A549 treated with AZD9567 at 1 μM for 4 hours (cell line): ENCODE data around the gene MAP4. TPM values are rescaled to one million over a fixed set of nuclear protein-coding genes. Genes with fewer than 3 reads are reported as not detected.

Experiments
- total RNA-seq: library from RNA; stranded (reverse); fragments of 200-300 nt; extraction: Qiagen RNA extraction; gene quantifications from 5 replicates; pipeline ENCODE4 v1.2.3, GENCODE V29; 2022; ENCODE audit not compliant: insufficient read depth

Gene MAP4, protein sequence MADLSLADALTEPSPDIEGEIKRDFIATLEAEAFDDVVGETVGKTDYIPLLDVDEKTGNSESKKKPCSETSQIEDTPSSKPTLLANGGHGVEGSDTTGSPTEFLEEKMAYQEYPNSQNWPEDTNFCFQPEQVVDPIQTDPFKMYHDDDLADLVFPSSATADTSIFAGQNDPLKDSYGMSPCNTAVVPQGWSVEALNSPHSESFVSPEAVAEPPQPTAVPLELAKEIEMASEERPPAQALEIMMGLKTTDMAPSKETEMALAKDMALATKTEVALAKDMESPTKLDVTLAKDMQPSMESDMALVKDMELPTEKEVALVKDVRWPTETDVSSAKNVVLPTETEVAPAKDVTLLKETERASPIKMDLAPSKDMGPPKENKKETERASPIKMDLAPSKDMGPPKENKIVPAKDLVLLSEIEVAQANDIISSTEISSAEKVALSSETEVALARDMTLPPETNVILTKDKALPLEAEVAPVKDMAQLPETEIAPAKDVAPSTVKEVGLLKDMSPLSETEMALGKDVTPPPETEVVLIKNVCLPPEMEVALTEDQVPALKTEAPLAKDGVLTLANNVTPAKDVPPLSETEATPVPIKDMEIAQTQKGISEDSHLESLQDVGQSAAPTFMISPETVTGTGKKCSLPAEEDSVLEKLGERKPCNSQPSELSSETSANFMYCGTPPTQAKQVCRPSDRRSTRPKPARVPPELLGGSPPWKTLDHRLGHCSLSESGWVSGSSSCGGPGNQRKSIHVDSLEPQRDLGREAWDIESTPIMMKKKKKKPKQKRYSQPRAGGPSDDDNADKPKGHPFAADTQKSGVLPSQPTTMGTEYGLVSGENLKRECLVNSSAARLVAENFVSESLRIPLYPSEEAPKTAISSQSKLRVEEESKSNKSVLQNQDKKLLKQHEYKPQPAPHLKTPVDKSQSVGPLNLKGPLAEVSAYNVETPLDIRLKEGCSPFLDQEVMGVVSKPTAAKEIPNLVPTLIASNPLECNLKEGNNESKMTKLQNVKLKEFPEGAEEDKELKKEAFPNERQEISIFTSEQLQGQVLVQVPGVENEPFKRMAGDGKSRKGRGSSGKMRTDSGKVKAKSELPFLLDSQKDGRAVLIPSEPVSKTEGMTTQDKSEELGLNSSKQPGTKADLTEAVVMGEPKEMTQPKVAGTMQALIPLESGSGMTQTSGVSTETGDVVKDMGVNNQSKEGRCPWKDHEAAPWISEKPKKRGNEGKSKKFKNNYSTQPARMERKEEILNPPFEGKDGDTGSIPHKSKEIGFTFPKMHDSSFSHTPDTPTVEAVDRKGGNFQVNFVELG (N-terminal part only)
- 92.8 to 102 TPM (median 98.0 TPM) in 5 replicates for total RNA-seq

DNA sequence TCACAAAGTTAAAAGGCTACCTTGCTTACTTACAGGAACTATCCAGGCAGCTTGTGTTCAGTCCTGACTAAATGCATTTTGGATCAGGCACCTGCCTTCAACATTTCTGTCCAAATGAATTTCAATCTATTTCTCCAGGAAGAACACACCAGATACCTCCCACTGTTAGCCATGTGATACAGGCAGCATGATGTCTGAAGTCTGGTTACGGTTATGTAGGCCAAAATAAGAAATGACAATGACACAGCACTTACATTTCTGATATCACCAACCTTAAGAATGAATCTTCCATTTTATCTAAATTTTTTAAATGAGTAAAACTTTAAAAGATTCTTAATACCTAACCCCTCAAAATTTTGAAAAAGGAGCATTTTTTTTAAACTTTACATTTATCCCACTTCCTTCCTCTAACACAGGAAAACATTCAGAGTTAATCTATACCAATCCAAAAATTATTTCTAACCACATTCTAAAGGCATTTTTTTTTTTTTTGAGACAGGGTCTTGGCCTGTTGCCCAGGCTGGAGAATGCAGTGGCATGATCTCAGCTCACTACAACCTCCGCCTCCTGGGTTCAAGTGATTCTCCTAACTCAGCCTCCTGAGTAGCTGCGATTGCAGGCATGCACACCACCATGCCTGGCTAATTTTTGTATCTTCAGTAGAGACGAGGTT lies at the start of gene MAP4:
Gene MAP4, minus strand, starts transcription at position 116 of the 673 bp plus-strand sequence. CDS start 17,556 bp downstream, outside the sequence.

DNA sequence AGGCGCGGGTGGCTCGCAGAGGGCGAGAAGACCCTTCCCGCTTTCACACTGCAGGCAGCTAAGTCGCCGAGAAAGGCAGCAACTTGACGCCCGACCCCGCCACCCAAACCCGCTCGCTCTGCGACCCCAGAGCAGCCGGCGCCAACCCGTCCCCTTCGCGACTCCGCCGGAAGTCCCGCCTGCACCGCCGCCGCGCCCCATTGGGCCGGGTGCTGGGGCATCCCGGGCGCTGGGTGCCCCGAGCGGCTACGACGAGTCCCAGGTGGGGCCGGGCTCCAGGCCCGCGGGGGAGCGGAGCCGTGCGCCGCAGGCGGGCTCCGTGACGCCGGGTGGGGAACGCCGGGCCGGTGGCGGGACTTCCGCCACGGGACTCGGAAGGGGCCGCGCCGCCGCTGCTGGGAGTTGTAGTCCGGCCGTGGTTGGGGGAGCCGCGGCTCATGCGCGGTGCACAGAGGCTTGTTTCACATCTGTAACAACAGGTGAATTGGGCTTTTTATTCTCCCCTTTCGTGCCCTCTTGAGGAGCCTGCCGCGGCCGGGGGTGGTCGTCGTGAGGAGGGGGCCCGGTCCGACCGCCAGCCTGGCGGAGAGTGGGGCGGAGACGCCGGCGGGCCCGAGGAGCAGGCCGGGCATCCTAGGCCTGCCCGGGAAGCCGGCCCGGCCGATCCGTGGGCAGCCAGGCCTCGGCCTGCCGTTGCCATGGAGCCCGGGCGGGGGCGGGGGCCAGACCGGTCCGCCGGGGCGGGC lies 213.3 kb downstream of the MAP4 start, which contains the start of gene DHX30:
Gene DHX30, plus strand, starts transcription at position 405 of the 746 bp plus-strand sequence. CDS start 7,546 bp downstream, outside the sequence.

Other genes starting within 250 kb of the MAP4 start
- gene SMARCC1, start 234.5 kb downstream of the MAP4 start, total RNA-seq = 21.6 to 25.2 TPM (median 25.1 TPM) in 5 replicates
- gene DHX30, start 213.3 kb downstream of the MAP4 start, total RNA-seq = 41.6 to 47.8 TPM (median 47.3 TPM) in 5 replicates
- 8.6 to 11.4 TPM (median 10.4 TPM) in 5 replicates for gene CDC25A, start 172.0 kb upstream of the MAP4 start, total RNA-seq
- gene CAMP, start 207.1 kb upstream of the MAP4 start, total RNA-seq = 0.15 TPM in 1 of 5 replicates, not detected in the others
- 2.5 to 7.7 TPM (median 2.7 TPM) in 5 replicates for gene ZNF589, start 224.7 kb upstream of the MAP4 start, total RNA-seq